ENCODE measurements around the gene TBCK.
"Not testable (repeated sequence)": the region's sequence is repeated elsewhere in the genome, so short reads cannot be mapped to it uniquely, and the experiment has no call there.

Gene TBCK

GRCh38 chr4:106231931-106232330, 84.1 kb downstream of the TBCK start:
- H3K4me3 ChIP-seq (ENCODE audit: control insufficient read depth, low read depth, low read length) = no peak overlapping the region
- no peak for TF ChIP-seq CTCF (conservative IDR thresholded peaks at IDR 0.05; ENCODE audit: control insufficient read depth, insufficient read depth, low read depth, low read length)
- no peak for DNase-seq (ENCODE audit: low read depth)

DNA sequence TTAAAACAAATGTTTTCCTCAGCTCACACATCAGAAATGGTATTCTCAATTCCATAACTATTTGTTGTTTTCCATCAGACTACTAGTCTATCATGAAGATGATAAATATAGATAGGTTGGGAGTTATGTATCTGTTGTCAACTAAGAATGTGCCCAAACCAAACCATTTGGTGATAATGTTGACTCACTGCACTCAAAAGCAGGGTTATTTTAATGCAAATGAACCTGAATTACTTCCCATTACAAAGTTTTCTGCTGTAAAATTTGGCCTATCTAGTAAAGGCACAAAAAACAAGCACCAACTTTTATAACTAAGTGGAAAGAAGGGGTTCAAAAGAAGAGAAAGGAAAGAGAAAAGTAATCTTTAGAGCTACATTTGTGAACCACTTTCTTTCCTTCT, 93.5 kb downstream of the TBCK start:
- no peak for DNase-seq (ENCODE audit: low read depth)
- no peak overlapping the region for H3K4me3 ChIP-seq (ENCODE audit: control insufficient read depth, low read depth, low read length)
- no peak for TF ChIP-seq CTCF (conservative IDR thresholded peaks at IDR 0.05; ENCODE audit: control insufficient read depth, insufficient read depth, low read depth, low read length)

DNA sequence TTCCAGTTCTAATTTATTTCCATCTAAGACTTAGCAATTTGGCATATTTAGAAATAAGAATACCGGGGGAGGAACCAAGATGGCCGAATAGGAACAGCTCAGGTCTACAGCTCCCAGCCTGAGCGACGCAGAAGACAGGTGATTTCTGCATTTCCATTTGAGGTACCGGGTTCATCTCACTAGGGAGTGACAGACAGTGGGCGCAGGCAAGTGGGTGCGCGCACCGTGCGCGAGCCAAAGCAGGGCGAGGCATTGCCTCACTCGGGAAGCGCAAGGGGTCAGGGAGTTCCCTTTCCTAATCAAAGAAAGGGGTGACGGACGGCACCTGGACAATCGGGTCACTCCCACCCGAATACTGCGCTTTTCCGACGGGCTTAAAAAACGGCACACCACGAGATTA, 102.7 kb downstream of the TBCK start:
- DNase-seq (ENCODE audit: low read depth); H3K4me3 ChIP-seq (ENCODE audit: control insufficient read depth, low read depth, low read length): not testable (repeated sequence)

GRCh38 chr4:106210021-106210420, 106.0 kb downstream of the TBCK start:
- no peak overlapping the region for H3K4me3 ChIP-seq (ENCODE audit: control insufficient read depth, low read depth, low read length)
- no peak for DNase-seq (ENCODE audit: low read depth)
- TF ChIP-seq CTCF (conservative IDR thresholded peaks at IDR 0.05; ENCODE audit: control insufficient read depth, insufficient read depth, low read depth, low read length) = no peak

- no peak for TF ChIP-seq CTCF (conservative IDR thresholded peaks at IDR 0.05; ENCODE audit: control insufficient read depth, insufficient read depth, low read depth, low read length)
These were observed 107.2 kb downstream of the TBCK start for GRCh38 chr4:106208481-106209460.

GRCh38 chr4:106201373-106201772, 114.6 kb downstream of the TBCK start:
- no peak overlapping the region for H3K4me3 ChIP-seq (ENCODE audit: control insufficient read depth, low read depth, low read length)
- DNase-seq (ENCODE audit: low read depth) = peak; percentile 23
- TF ChIP-seq CTCF (conservative IDR thresholded peaks at IDR 0.05; ENCODE audit: control insufficient read depth, insufficient read depth, low read depth, low read length) = peak; percentile 65

More at GRCh38 chr4:106208481-106209460, 107.2 kb downstream of the TBCK start:
- H3K4me3 ChIP-seq (ENCODE audit: control insufficient read depth, low read depth, low read length) = no peak overlapping the region
- no peak for DNase-seq (ENCODE audit: low read depth)

- H3K4me3 ChIP-seq (ENCODE audit: control insufficient read depth, low read depth, low read length) = no peak overlapping the region
- no peak for DNase-seq (ENCODE audit: low read depth)
- no peak for TF ChIP-seq CTCF (conservative IDR thresholded peaks at IDR 0.05; ENCODE audit: control insufficient read depth, insufficient read depth, low read depth, low read length)
These were observed 120.5 kb downstream of the TBCK start for GRCh38 chr4:106195435-106195950.

Measured in fibroblast of mammary gland (primary cell).